Activated T-cell treated with anti-CD3 and anti-CD28 coated beads, Interleukin-2, amount 50 U/mL, for 48 hours (primary cell): Measurements from ENCODE around the gene TSNAXIP1.
"Not testable (repeated sequence)": the region's sequence is repeated elsewhere in the genome, so short reads cannot be mapped to it uniquely, and the experiment has no call there.

ENCODE experiments used
- DNase-seq, 2 experiments: peaks; one replicate each; pipeline ENCODE4 v3.0.0-alpha.2; 2020

Gene TSNAXIP1

DNA sequence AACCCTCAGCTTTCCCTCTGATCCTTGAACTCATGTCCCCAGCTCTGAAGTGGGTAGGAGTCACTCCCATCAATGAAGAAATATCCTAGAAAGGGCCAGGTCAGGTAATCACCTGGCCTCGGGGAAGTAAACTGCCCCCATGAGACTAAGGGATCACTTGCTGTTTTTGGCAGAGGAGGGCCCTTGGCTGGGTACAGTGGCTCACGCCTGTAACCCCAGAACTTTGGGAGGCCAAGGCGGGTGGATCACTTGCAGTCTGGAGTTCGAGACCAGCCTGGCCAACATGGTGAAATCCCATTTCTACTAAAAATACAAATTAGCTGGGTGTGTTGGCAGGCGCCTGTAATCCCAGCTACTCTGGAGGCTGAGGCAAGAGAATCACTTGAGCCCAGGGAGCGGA lies 57.4 kb downstream of the TSNAXIP1 start:
- DNase-seq, result not testable (repeated sequence)

DNA sequence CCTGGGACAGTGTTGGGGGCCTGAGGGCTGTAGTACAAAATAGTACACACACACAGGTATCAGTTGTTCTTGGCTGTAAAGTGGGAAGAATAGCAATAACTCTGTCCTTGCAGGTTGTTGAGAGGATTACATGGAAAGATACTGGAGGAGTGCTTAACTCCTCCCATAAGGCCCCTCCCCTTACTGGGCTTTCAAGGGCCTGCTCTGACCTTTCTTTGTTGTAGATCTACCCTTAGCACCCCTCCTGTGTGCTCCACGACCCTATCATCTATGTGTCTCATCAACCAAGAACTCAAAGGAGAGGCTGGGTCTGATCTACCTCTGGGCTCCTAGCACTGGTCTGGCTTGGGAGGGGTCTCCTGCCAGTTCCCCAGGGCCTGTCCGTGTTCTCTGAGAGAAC lies 57.9 kb downstream of the TSNAXIP1 start:
- DNase-seq, result no peak

GRCh38 chr16:67865318-67865717 lies 58.6 kb downstream of the TSNAXIP1 start:
- DNase-seq, result no peak

DNA sequence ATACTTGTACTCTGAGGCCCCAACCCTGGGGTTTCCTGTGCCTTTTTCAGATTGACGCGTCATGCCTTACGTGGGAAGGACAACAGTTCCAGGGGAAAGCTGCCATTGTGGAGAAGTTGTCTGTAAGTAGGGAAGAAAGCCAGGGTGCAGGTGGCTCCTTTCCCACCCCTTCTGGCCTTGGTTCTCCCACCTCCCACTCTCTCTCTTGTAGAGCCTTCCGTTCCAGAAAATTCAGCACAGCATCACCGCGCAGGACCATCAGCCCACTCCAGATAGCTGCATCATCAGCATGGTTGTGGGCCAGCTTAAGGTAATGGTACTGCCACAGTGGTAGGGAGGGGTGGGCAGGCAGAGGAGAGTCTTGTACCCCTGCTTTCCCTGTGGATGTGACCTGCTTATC lies 61.6 kb downstream of the TSNAXIP1 start:
- no peak for DNase-seq

DNA sequence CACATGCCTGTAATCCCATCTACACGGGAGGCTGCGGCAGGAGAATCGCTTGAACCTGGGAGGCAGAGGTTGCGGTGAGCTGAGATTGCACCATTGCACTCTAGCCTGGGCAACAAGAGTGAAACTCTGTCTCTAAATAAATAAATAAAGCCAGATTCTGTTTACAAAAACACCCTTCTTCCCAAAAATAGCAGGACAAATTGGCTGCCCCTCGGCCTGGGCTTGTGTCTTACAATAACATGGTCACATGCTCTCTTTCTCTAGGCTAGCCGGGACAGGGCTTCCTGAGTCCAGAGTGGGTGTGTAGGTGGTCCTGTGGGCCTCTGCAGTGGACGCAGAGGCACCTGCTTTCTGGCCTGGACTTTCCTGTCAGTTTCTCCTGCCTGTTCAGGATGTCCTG lies 63.0 kb downstream of the TSNAXIP1 start:
- no peak for DNase-seq

GRCh38 chr16:67871256-67871655 lies 64.6 kb downstream of the TSNAXIP1 start:
- DNase-seq, result no peak

DNA sequence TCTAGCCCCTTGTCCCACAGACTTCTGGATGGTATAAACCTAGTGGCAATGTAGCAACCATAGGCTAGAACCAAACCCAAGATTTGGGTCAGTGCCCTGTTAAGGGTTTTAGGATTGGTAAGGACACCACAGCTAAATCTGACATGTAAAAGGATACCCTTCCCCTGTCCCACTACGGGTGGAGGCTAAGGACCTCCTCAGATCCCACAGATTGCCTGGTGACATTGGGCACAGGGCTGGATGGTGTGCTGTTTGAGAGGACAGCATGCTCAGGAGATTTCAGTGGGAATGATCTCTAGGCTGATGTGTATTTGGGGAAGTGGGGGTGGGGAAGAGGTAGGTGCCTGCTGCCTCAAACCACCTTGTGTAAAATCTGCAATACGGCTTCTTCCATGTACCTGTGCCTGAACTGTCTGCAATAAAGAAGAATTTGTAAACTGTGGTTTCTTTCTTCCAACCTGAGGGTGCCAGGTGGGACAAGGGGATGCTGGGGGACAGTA lies 65.5 kb downstream of the TSNAXIP1 start:
- DNase-seq, result no peak

DNA sequence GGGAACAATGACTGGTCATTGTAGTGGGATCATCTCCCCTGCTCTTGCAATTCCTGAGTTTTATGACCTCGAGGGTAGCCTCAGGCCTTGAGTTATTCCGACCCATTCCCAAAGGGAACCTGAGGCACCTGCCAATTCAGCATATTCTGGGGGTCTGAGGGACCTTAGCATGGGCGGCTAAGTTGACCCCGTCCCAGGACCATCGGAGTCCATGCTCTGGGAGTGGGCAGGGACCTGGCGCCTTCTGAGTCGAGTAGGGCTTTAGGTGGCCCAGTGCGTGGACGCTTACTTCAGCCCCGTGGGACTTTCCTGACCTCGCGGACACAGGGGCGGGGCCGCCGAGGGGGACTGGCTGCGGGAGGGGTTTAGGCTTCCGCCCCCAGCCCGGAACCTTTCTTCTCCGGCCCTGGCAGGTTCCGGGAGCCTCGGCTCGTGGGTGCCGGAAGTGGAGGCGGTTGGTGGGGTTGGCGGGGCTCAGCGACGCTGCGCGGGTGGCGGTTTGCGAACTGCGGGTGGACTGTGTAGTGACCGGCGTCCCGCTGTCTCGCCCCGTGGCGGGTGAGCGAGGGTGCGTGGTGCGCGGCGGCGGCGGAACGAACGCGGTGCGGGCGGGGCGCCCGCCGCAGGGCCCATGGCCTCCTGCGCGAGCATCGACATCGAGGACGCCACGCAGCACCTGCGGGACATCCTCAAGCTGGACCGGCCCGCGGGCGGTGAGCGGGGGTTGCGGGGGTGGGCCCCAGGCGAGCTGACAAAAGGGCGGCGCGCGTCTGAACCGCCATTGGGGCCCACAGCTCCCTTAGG lies 66.1 kb downstream of the TSNAXIP1 start, which contains the start of gene EDC4:
EDC4 (plus strand) TSS at position 422 of the 804 bp plus-strand sequence; CDS start at position 632, 210 bp downstream.
- peak; percentile 96 for DNase-seq

GRCh38 chr16:67873435-67874370 lies 67.0 kb downstream of the TSNAXIP1 start:
- peak in 1 of 2 experiments; percentile 25 for DNase-seq

DNA sequence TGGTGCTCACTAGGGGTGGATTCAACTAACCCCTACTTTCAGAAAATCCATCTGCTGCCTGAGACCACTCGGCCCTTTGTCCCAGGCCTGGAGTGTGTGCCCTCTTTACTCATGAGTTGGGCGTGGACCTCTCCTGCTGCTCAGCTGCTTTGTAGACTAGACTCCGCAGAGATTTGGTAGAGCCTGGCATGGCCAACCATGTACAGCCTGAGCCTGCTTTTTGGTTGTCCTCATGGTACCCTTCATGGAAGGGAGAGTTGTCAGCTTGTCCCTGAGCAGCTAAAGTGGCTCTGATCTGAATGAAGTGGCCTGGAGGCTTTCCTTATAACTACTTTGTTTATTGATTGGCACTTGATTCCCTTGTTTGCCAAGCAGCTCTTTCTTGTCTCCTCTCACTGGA lies 67.7 kb downstream of the TSNAXIP1 start:
- DNase-seq, result no peak

- DNase-seq, result no peak
Measured at GRCh38 chr16:67877064-67877463, 70.4 kb downstream of the TSNAXIP1 start.
